ENCODE data around the gene AFAP1.

The AFAP1 gene

GRCh38 chr4:7782783-7783182, 156.9 kb downstream of the AFAP1 start:
- DNase-seq (ENCODE audit: low read depth): peak; percentile 49

DNA sequence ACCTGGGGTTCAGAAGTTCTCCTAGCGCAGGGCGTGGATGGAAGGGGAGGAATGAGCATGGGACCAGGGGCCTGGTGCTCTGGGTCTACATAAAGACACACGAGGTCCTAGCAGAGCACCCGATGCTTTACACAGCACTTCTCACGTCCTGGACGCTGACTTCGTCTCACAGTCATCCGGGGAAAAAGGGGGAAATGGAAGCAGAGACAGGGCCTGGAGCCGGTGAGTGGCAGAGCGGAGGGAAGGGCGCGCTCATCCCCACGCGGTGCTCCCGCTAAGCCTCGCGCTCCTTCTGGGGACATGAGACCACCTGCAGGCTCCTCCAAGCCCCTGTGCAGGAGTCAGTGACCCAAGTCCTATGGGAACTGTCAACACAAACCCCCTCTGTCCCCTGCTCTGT, 157.7 kb downstream of the AFAP1 start:
- DNase-seq (ENCODE audit: low read depth): peak; percentile 47

DNA sequence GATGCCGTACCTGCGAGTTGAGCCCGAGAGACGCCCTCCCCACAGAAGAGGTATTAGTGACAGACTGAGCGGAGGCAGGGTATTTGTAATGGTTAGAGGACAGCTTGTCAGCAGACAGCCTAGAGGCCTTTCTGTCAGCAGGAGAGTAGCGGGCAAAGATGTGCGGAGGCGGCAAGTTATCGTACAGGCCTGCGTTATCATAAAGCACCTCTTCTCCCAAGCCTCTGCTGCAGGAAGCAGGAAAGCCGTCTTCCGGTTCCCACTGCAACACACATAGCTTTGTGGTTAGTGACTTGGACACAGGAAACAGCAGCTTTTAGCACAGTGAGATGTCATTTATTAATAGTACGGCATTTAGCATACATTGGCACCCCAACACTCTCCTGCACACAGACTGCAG, 158.3 kb downstream of the AFAP1 start:
- DNase-seq (ENCODE audit: low read depth): peak; percentile 90

- no peak for DNase-seq (ENCODE audit: low read depth)
Observed at GRCh38 chr4:7780751-7781348, 158.8 kb downstream of the AFAP1 start.

- no peak for DNase-seq (ENCODE audit: low read depth)
Observed at GRCh38 chr4:7779432-7779768, 160.3 kb downstream of the AFAP1 start.

GRCh38 chr4:7778510-7779431, 160.9 kb downstream of the AFAP1 start:
- DNase-seq (ENCODE audit: low read depth): no peak

GRCh38 chr4:7777871-7778509, 161.7 kb downstream of the AFAP1 start:
- no peak for DNase-seq (ENCODE audit: low read depth)

- no peak for DNase-seq (ENCODE audit: low read depth)
Observed at GRCh38 chr4:7777017-7777710, 162.5 kb downstream of the AFAP1 start.

DNA sequence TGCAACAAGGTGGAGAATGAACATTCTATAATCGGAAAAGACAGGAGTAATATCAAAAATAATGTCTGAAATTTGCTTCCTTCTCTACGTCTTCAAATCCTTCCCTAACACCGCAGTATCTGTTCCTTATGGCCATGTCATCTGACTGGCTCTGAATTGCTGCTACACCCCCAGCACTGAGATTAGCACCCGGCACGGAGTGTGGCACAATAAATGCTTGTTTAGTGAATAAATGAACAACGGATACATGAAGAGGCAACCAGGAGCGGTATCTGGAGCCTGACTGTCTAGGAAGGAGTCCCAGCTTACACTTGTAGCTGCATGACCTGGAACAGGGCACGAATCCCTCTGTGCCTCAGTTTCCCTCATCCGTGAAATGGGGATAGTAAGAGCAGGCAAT, 164.3 kb downstream of the AFAP1 start:
- no peak for DNase-seq (ENCODE audit: low read depth)

DNA sequence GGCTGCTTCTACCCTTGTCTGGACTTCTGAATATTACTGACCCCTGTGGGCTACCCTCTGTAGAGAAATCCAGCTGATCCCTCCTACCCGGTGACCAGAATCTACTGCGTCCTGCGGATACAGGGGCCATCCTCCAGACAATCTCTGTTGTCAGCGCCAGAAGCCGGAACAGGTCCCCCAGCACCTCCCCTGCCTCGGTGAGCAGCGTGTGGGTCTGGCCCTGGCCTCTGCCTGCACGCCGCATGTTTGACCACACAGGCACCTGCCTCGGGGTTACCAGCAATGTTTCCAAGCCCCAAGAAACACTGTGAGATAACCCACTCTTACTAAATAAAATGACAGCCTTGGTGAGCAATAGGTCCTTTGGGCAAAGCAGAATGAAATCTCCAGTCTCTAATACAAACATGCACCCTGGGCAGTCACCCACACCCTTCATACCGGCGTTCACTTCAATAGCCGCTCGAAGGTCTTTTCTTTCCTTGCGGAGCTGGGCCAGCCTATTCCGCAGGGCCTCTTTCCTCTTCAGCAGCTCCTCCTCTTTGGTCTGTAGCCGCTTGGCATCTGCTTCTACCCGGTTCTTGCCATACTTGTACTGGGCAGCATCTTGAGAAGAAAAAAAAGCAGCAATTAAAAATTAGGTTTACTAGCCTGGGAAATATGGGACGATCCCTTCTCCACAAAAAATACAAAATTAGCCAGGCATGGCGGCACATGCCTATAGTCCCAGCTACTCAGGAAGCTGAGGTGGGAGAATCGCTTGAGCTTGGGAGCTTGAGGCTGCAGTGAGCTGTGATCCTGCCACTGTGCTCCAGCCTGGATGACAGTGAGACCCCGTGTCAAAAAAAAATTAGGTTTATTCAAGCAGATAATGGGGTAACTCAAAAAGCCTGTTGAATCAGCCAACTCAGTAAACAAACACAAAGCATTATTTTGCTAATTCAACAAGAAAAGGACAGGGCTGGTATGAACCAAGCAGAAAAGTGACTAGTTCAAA, 165.1 kb downstream of the AFAP1 start:
- no peak for DNase-seq (ENCODE audit: low read depth)

DNA sequence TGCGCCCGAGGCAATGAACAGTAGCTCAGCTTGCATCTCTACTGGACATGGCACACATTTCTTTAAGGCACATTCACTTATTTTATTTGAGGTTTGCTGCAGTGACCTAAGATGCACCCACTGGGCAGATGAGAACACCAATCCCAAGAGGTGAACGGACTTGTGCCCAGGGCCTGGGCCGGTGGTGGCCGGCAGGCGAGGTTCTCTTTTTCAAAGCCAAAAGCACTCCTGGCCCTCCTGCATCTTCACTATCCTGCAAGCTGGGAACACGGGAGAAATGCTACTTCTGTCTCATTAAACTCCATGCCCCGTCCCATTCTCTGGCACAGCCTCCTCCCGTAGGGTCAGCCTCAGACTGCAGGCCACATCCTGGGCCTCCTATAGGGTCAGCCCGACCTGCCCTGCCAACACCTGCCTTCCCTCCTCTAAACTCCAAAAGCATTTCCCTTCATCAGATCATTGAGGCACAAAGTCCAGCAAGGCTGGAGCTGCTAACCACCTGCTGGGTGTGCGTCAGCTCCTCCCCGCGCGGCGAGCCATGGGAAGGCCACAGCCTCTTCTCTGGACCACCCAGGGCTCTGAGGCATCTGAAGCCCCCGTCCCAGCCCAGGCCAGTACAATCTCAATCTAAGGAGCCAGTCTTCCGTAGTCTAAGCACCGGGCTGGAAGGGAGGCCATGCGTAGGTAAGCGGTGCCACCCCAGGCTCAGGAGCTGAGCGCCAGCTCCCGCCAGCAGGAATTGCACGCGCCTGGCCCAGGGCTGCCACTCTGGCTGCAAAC, 166.1 kb downstream of the AFAP1 start:
- DNase-seq (ENCODE audit: low read depth): no peak

DNA sequence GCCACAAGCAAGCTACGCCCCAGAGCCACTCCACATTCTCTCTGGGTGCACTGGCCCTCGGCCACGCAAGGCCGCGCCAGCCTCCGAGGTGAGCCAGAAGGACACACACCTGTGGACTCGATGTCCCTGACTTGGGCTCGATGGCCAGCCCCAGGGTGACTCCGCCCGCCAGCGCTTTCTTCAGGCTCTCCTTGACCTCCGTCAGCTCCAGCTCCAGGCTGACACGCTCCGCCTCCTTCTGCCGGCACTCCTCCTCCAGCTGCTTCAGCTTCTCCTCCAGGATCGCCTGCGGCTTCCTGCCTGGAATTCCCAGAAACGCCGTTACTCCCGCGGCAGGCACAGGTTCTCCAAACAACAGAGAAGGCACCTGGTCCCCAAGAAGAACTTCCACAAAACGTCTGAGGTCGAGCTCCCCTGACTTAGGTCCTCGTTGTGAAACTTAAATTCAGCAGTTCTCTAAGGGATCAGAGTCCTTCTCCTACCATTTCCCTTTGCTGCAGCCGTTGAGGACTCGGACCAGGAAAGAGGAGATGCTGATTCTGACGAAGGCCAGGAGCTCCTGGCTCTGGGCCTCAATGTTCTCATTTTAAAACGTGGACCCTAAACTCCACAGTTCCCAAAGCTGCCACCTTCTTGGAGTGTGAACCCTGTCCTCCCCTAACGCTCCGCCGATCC, 166.8 kb downstream of the AFAP1 start:
- peak; percentile 37 for DNase-seq (ENCODE audit: low read depth)

- no peak for DNase-seq (ENCODE audit: low read depth)
Observed at GRCh38 chr4:7771541-7772507, 167.8 kb downstream of the AFAP1 start.

GRCh38 chr4:7771056-7771455, 168.6 kb downstream of the AFAP1 start:
- DNase-seq (ENCODE audit: low read depth): no peak

GRCh38 chr4:7770224-7771050, 169.2 kb downstream of the AFAP1 start:
- DNase-seq (ENCODE audit: low read depth): peak; percentile 42

DNA sequence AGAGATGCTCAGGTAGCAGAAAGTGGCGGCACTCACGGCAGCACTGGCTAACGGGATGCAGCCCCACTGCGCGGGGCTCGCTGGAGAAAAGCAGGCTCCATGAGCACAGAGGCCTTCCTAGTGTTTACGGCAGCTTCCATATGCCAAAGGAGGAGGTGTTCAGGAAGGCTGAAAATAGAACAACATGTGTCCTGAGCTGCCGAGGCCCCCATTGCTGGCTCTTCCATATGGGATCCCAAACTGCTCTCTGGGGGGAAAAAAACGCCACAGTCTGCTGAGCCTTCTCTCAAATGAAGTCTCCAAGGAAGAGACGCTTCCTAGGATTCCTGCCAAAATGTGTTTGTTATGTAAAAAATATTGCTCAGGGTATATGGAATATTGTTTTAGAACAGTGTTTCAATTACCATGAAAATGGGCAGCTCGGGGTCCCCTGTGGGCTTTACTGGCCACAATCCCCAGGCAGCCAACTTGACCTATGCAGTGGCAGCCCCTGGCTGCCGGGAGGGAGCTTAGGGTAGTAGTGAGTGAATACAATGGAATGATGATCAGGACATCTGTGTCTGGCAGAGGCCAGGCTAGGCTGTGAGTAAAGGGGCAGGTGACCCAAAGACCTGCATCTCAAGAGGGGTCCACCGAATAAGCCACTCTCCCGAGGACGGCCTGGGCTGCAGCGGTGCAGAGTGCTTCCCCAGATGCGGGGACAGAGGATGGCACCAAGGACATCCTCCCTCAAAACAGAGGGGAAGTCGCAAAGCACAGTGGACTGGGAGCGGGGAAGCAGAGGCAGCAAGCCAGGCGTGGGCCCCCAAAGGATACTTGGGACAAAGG, 170.1 kb downstream of the AFAP1 start:
- no peak for DNase-seq (ENCODE audit: low read depth)

GRCh38 chr4:7768736-7769135, 170.9 kb downstream of the AFAP1 start:
- DNase-seq (ENCODE audit: low read depth): no peak

All from EH (cell line).